HTERT RPE-1 (cell line): ENCODE data around the gene P2RX7.
"Not testable (repeated sequence)": the region's sequence is repeated elsewhere in the genome, so short reads cannot be mapped to it uniquely, and the experiment has no call there.

Experiments
- in situ Hi-C: fragments of 300-500 bp; cut with MboI; formaldehyde crosslinking; loops from 4 replicates; pipeline ENCODE4 v1.14.3; 2020; ENCODE audit warnings: low sequenced_read_pairs

Gene P2RX7

GRCh38 chr12:121133838-121134237 lies 1.2 kb downstream of the P2RX7 start:
- in situ Hi-C loops, result no loop called here

- in situ Hi-C loops, result no loop called here
Observed at GRCh38 chr12:121135320-121135719, 2.6 kb downstream of the P2RX7 start.

GRCh38 chr12:121137512-121137911 lies 4.8 kb downstream of the P2RX7 start:
- in situ Hi-C loops, result no loop called here

GRCh38 chr12:121138284-121138683 lies 5.6 kb downstream of the P2RX7 start:
- in situ Hi-C loops, result no loop called here

GRCh38 chr12:121139286-121139685 lies 6.6 kb downstream of the P2RX7 start:
- in situ Hi-C loops, result no loop called here

- in situ Hi-C loops, result no loop called here
Observed at GRCh38 chr12:121142171-121142950, 9.7 kb downstream of the P2RX7 start.

GRCh38 chr12:121144416-121144914 lies 11.8 kb downstream of the P2RX7 start:
- in situ Hi-C loops, result no loop called here

- in situ Hi-C loops, result no loop called here
Observed at GRCh38 chr12:121145221-121145620, 12.5 kb downstream of the P2RX7 start.

- in situ Hi-C loops, result not testable (repeated sequence)
Observed at GRCh38 chr12:121149289-121149688, 16.6 kb downstream of the P2RX7 start.

GRCh38 chr12:121154793-121155375 lies 22.2 kb downstream of the P2RX7 start:
- in situ Hi-C loops, result no loop called here

GRCh38 chr12:121156365-121156764 lies 23.7 kb downstream of the P2RX7 start:
- in situ Hi-C loops, result no loop called here

- in situ Hi-C loops, result no loop called here
Observed at GRCh38 chr12:121158085-121158484, 25.4 kb downstream of the P2RX7 start.

GRCh38 chr12:121158728-121159351 lies 26.2 kb downstream of the P2RX7 start:
- in situ Hi-C loops, result not testable (repeated sequence)

GRCh38 chr12:121159467-121160307 lies 27.0 kb downstream of the P2RX7 start:
- in situ Hi-C loops, result no loop called here

GRCh38 chr12:121162384-121162783 lies 29.7 kb downstream of the P2RX7 start:
- in situ Hi-C loops, result no loop called here

GRCh38 chr12:121162985-121163384 lies 30.3 kb downstream of the P2RX7 start:
- in situ Hi-C loops, result no loop called here

- in situ Hi-C loops, result not testable (repeated sequence)
Observed at GRCh38 chr12:121164839-121165238, 32.2 kb downstream of the P2RX7 start.

- in situ Hi-C loops, result no loop called here
Observed at GRCh38 chr12:121165316-121165715, 32.6 kb downstream of the P2RX7 start.

GRCh38 chr12:121166356-121166755 lies 33.7 kb downstream of the P2RX7 start:
- in situ Hi-C loops, result no loop called here

GRCh38 chr12:121167232-121167820 lies 34.6 kb downstream of the P2RX7 start:
- in situ Hi-C loops, result no loop called here

- in situ Hi-C loops, result no loop called here
Observed at GRCh38 chr12:121167951-121168350, 35.3 kb downstream of the P2RX7 start.
